Measurements from ENCODE around the gene LANCL2.

Gene LANCL2

DNA sequence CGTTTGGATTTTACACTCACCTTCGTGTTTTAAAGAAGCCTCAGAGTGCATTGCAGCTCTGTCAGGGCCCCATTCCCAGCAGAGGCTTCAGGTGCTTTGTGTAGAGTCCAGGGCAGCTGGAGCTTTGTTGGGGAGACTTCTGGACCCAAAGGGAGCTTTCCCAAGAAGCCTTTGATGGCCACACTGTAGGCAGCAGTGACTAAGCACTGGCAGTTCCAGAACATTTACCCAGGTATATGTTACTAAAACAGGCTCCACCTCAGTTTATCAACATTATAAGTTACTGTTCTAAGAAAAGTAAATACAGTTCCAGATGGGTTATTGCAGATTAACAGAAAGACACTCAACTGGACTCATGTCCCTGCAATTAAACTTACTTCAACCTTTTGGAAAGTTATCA lies 66.8 kb downstream of the LANCL2 start:
- TF ChIP-seq, protein P1, sequence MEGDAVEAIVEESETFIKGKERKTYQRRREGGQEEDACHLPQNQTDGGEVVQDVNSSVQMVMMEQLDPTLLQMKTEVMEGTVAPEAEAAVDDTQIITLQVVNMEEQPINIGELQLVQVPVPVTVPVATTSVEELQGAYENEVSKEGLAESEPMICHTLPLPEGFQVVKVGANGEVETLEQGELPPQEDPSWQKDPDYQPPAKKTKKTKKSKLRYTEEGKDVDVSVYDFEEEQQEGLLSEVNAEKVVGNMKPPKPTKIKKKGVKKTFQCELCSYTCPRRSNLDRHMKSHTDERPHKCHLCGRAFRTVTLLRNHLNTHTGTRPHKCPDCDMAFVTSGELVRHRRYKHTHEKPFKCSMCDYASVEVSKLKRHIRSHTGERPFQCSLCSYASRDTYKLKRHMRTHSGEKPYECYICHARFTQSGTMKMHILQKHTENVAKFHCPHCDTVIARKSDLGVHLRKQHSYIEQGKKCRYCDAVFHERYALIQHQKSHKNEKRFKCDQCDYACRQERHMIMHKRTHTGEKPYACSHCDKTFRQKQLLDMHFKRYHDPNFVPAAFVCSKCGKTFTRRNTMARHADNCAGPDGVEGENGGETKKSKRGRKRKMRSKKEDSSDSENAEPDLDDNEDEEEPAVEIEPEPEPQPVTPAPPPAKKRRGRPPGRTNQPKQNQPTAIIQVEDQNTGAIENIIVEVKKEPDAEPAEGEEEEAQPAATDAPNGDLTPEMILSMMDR (IDR thresholded peaks at IDR 0.05; ENCODE audit: insufficient read depth, low read depth, low read length, missing control alignments) = no peak
- no peak overlapping the region for H3K4me3 ChIP-seq (ENCODE audit: low read length)
- DNase-seq (ENCODE audit: low read depth) = no peak

DNA sequence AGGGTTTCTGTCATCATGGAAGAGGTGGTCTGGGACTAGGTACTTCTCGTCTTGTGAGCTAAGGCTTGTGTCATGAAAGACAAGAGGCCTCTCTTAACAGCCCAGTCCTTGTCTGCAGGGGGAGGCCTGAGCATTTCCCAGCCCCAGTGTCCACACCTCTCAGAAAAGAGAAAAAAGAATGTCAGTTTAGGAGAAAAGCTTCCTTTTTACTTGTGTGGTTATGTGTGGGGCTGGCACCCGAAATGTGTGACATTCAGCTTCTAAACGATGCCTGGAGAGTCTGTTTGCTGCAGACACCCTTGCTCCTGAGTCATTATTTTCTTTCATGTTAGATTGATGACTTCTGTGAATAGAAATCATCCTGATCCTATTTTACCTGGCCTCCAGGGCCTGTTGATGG lies 67.4 kb downstream of the LANCL2 start:
- no peak for DNase-seq (ENCODE audit: low read depth)
- TF ChIP-seq, protein P1 (IDR thresholded peaks at IDR 0.05; ENCODE audit: insufficient read depth, low read depth, low read length, missing control alignments) = no peak
- no peak overlapping the region for H3K4me3 ChIP-seq (ENCODE audit: low read length)

DNA sequence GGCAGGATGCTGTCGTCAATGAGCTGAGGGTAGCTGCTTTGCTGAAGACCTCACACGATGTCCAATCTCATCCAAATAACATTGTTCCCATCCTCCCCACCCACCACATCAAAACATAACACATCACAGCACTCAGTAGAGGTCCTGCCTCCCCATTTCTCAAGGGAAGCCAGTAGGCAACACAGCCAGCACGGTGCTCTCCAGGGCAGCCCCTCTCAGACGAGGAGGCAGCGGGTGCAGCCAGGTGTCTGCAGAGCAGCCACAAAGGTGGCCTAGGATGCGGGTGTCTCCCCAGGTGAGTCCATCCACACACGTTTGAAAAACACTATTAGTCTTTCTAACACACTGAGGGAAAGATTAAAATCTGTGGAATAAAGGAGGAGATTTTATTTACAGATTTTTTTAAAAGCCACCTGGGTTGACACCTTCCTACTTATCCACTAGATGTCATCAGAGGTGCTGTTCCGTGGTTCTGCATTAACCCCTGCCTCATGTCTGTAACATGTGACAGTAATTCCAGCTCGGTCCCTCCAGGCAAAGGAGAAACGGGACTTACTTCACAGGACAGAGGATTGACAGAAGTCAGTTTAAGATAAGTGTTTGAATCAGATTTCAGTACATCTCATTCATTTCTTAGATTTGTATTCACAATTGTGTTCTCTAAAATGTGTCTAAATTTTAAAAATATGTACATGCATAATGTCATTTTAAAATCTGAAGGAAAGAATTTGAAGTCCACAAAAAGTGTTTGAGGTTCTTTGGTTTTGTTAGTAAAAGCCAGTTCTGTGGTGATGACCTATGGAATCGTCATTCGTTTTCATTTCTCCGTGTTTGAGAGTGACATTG lies 68.0 kb downstream of the LANCL2 start:
- H3K4me3 ChIP-seq (ENCODE audit: low read length) = no peak overlapping the region
- TF ChIP-seq, protein P1 (IDR thresholded peaks at IDR 0.05; ENCODE audit: insufficient read depth, low read depth, low read length, missing control alignments) = peak; percentile 72
- peak; percentile 73 for DNase-seq (ENCODE audit: low read depth)

DNA sequence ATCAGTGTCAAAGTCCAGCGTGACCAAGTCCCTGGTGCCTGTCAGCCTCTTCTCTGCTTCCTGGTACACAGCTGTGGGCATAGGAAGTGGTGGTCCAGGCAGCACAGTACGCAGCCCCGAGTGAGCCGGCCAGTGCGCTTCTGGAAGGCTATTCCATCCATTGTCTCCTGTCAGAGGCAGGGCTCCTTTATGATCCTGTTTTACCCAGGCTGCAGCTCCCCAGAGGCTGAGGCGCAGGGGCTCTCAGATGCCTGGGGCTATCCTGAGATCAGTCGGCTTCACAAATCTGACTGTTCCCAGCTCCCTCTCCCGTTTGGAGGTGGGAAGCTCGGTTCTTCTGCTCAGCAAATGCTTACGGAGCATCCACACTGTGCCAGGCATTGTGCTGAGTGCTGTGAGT lies 70.3 kb downstream of the LANCL2 start:
- DNase-seq (ENCODE audit: low read depth) = no peak
- TF ChIP-seq, protein P1 (IDR thresholded peaks at IDR 0.05; ENCODE audit: insufficient read depth, low read depth, low read length, missing control alignments) = no peak
- H3K4me3 ChIP-seq (ENCODE audit: low read length) = no peak overlapping the region

DNA sequence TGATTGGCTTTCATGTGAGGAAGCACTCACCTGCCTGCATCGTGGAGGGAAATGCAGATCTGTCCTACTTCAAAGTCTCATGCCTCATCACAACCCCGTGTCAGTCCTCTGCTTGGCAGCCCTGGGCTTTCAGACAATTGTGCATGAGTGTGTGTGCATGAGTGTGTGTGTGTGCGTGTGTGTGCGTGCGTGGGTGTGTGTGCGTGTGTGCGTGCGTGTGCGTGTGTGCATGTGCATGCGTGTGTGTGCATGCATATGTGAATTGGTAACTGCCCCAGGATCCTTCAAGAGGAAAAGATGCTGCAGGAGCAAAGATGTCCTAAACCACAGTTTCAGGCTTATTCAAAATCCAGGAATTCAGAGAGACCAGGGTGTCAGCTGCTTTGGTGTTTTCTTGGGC lies 71.3 kb downstream of the LANCL2 start:
- DNase-seq (ENCODE audit: low read depth) = no peak
- no peak overlapping the region for H3K4me3 ChIP-seq (ENCODE audit: low read length)
- TF ChIP-seq, protein P1 (IDR thresholded peaks at IDR 0.05; ENCODE audit: insufficient read depth, low read depth, low read length, missing control alignments) = no peak

DNA sequence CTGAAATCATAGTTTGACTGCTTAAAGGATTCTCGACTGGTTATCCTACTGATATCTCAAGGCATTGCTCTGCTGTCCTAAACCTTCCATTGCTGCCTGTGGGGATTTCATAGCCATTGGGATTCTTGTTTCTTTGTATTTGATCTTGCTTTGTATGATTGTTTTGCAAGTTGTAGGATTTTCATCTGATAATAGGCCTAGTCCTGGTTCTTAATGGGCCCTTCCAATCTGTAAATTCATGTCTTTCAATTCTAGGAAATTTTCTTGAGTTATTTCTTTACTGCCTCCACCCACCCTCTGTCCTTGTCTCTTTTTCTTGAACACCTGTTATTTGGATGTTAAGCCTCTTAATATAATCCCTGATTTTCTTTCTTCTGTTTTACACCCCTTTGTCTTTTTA lies 72.2 kb downstream of the LANCL2 start:
- no peak overlapping the region for H3K4me3 ChIP-seq (ENCODE audit: low read length)
- DNase-seq (ENCODE audit: low read depth) = no peak
- TF ChIP-seq, protein P1 (IDR thresholded peaks at IDR 0.05; ENCODE audit: insufficient read depth, low read depth, low read length, missing control alignments) = no peak
